ENCODE data around the gene LRRC14B.
"Not testable (repeated sequence)": the region's sequence is repeated elsewhere in the genome, so short reads cannot be mapped to it uniquely, and the experiment has no call there.

LRRC14B gene

DNA sequence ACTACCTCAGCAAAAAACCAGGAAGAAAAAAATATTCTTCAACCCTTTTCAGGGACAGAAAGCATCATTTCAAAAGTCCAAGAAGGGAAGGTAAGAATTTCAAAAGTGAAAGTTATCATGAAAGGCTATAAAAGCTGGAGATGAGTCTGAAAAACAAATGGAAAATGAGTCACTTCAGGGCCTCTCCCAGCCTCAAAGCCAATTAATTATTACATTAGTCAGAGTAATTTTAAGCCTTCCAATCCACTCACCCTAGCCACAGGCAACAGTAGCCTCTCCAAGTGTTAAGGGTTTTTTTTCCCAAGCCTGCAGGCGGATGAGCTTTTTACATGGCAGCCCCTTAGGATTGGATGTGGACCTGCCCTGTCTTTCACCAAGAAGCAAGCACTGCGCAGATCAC is 24.0 kb downstream of the LRRC14B start:
- DNase-seq = not testable (repeated sequence)

DNA sequence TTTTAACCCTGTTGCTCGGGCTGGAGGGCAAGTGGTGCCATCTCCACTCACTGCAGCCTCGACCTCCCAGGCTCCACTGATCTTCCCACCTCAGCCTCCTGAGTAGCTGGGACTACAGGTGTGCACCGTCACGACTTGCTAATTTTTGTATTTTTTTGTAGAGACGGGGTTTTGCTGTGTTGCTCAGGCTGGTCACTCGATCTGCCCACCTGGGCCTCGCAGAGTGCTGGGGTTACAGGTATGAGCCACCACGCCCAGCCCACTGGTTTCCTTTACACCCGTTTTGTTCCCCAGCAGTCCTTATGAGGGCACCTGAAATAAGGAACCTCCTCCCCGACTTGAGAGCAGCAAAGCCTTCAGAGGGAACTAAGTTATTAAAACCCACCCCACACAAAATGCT is 24.8 kb downstream of the LRRC14B start:
- DNase-seq = not testable (repeated sequence)

DNA sequence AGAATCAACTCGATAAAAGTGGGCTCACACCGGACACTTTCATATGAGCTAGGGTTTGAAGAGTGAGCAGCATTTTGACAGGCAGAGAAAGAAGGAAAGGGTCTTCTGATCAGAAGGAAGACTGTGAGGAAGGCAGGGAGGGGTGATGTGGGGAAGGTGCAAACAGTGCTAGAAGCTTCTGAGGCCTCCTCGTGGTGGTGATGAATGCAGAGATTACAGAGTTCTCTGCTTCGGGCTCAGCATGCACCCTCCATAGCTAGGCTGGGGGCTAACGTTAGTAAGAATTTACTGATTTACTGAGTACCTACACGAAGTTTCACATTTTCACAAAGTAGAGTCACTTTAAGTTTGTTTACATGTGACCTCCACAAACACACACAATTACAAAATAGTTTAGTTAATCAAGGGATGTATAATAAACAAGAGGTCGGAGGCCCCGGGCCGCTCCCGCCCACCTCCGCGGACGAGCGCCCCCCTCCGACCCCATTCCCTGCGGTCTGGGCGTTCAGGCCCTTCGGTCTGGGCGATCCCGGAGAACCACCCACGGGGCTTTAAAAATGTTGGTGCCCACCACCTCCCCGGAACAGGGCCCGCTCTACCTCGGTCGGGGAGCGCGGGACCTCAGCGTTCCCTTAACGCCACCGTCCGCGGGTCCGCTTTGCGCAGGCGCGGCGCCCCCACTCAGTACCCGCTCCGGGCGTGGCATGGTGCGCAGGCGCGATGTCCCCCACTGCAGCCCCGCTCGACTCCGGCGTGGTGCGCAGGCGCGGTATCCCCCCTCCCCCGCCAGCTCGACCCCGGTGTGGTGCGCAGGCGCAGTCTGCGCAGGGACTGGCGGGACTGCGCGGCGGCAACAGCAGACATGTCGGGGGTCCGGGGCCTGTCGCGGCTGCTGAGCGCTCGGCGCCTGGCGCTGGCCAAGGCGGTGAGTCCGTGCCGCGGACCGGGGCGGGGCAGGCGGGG is 26.5 kb downstream of the LRRC14B start, which contains the start of the genes CCDC127 and SDHA:
CCDC127 (minus strand) TSS at position 660 of the 963 bp plus-strand sequence. CDS start 1,304 bp downstream, outside the sequence.
SDHA (plus strand) TSS at position 827 of the 963 bp plus-strand sequence; CDS start at position 863, 36 bp downstream.
- peak; percentile 87 for DNase-seq

DNA sequence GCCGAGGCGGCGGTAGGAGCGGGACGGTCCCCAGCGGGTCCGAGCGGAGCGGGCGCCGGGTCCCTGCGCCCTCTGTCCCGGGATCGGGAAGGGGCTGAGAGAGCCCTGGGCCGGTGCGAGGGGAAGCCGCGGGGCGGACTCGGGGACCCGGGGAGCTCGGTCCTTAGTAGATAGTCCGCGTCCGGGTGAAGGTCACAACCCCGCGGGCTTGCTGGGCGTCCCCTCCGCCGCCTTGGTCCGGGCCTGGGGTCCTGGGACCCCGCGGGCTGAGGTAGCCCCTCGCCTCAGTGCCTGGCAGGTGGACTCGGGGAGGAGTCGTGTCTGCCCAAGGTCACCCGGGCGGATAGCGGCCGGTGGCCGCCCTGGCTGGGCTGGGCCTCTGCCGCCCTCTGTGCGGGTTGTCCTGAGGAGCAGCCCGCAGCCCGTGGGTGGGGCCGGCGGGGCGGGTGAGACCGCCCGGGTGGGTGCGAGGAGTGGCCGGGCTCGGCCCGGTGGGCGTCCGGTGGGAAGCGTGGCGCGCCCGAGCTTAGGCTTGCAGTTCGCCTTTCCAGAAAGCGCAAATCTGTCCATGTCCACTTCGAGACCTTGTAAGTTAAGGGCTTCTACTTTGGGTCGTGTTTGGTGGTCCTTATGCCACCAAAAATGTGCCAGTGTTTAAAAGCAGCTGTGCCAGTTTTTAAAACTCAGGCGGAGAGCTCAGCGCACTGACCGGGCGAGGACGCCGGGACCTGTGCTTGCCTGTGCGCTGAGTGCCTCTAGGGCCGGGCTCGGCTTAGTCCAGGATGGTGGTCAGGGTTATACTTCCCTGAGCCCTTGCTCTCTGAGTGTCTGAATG is 27.4 kb downstream of the LRRC14B start:
- DNase-seq = peak; percentile 30

DNA sequence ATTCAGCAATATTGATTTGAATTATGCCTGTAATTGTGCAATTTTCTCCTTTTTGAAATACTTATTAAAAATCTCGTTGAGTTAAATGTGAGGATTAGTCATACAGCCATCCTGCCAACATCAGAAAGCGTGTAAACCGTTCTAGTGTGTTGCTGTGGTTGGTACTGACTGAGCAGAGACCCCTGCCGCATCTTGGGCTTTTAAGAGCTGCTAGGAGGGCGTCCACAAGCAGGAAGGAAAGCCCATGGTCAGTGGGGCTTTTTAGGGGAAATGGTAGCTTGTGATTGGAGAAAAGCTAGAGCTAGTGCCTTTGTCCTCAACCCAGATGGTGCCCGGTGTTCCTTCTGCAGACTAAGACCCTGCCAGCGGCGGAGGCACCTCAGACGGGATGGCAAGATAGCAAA is 28.2 kb downstream of the LRRC14B start:
- DNase-seq = no peak

DNA sequence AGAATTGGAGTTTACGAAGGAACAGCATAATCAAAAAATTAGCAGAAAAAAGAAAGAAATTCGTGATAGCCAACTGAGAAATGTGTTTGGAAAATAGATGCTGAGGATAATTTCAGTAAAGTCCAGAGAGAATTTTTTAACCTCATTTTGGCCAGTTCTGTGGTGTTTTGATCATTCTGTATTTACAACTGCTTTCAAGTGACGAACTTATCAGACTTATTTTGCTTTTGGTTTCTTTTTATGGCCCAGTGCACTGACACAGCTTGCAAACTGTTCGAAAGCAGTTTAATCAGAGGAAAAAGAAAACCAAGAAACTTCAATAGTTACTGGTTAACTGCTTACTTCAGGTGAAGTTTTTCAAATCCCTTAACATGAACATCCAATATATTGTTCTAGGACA is 28.7 kb downstream of the LRRC14B start:
- no peak for DNase-seq

DNA sequence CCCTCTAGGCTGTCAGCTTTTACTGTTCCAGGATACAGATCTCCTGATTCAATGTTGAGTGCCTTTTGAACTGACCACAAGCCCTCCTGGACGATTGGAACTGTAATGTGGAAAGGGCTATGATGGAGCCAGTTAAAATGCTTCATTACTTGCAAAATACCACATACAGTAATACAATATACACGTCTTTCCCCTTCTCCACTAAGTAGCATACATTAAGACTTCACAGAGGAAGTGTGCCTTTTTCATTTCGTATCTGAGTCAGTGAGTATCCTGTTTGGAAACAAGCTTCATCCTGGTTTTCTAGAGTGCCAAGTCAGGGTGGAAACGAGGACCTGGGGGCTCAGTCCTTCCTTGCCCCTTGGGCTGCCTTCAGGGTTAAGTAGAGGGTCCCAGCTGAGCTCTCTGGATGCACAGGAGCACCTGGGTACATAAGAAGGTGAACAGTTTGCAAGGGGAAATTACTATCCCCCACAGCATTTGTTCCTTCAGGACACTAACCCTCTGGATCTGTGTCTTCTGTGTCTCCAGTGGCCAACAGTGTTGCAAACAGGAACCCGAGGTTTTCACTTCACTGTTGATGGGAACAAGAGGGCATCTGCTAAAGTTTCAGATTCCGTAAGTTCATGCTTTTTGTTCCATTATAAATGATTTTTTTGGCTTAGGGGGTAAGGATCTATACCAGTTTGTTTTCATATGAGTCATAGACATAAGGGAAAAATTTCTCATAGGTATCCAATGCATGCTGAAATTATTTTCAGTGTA is 31.8 kb downstream of the LRRC14B start:
- peak; percentile 32 for DNase-seq

DNA sequence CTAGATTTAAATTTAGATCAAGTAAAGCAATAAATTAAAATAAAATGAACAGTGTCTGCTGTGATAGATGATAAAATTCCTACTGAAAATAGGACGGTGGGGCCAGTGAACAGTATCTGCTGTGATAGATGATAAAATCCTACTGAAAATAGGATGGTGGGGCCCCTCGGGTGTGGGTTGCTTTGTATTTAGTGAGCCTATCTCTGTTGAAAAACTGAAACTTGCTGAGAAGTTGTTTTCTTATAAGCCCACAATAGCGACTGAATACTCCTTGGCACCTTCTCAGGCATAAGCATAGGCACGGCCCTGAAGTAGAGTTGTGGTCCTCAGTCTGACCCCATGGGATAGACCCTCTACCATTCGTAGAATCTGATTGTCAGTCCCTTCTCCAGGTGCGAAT is 32.5 kb downstream of the LRRC14B start:
- no peak for DNase-seq

DNA sequence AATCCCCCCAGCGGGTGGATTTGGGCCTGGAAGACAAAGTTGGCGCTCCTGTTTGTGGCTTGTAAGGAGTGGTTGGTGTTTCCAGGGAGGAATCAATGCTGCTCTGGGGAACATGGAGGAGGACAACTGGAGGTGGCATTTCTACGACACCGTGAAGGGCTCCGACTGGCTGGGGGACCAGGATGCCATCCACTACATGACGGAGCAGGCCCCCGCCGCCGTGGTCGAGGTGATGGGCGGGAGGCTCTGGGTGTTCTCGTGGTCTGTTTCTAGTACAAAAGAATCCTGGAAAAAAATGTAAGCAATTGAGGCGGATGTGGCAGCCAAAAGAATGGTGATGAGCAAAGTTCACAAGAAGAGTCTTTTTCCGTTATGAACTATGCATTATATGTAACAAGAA is 34.0 kb downstream of the LRRC14B start:
- no peak for DNase-seq

DNA sequence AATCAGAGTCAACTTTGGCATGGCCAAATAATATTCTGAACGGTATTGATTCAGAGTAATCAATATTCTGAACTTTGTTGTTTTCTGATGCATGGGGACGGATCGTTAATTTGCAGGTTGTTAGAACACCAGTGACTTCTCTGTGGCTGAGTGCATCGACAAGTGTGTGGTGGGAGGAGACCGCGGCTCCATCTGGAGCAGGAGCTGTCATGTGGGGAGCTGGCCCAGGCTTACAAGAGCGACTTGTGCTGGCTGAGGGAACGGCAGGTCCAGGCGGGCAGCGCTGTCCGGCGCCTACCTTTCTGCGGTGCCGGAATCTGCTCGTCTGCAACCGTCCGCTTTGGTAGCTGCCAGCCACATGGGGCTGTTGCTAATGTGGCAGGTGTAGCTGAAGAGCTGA is 36.1 kb downstream of the LRRC14B start:
- DNase-seq = not testable (repeated sequence)

DNA sequence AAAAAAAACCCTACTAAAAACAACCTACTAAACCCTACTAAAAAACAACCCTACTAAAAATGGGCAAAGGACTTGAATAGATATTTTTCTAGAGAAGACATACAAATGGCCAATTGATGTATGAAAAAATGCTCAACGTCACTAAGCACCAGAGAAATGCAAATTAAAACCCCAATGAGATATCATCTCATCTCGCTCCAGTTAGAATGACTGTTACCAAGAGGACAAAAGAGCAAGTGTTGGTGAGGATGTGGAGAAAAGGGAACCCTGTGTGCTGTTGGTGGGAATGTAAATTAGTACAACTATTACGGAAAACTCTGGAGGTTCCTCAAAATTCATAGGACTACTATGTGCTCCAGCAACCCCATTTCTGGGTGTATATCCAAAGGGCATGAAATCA is 37.6 kb downstream of the LRRC14B start:
- DNase-seq = no peak

DNA sequence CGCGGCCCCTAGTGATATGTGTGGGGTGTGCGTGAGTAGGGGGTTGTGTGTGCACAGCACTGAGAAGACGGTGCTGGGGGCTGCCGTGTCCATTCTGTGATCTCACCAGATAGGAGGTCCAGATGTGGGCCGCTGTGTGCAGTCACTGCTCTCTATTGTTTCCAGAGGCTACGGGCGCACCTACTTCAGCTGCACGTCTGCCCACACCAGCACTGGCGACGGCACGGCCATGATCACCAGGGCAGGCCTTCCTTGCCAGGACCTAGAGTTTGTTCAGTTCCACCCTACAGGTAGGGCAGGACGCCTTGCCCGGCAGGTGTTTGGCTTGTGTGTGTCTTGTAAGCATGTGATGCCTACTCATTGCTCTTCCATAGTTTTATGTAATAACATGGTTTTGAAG is 39.4 kb downstream of the LRRC14B start:
- DNase-seq = no peak

DNA sequence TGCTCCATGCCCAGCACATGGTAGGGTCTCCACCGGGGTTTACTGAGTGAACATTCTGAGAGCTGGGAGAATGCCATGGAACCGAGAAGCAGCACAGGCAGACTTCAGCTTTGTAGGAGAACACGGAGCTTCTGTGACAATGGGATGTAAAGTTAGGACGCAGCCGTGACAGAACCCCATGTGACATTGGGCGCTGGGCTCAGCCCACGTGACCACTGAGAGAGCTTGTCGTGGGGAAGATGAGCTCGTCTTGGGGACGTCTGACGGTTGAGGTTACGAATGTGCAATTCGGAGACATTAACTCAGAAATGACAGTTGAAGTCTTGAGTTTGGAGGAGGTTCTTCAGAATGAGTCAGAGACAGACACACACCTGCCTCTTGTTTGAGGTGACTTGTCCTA is 40.4 kb downstream of the LRRC14B start:
- DNase-seq = no peak

DNA sequence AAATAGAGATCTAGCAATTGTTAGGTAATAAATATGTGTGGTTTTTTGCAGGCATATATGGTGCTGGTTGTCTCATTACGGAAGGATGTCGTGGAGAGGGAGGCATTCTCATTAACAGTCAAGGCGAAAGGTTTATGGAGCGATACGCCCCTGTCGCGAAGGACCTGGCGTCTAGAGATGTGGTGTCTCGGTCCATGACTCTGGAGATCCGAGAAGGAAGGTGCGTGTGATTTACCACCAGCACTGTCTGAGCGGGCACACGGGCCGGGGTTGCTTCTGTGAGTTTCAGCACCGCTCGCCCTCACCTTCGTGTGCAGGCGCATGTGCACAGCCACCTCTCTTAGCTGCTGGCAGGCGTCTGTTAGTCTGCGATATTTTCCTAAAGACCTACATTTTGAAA is 42.1 kb downstream of the LRRC14B start:
- DNase-seq = not testable (repeated sequence)

DNA sequence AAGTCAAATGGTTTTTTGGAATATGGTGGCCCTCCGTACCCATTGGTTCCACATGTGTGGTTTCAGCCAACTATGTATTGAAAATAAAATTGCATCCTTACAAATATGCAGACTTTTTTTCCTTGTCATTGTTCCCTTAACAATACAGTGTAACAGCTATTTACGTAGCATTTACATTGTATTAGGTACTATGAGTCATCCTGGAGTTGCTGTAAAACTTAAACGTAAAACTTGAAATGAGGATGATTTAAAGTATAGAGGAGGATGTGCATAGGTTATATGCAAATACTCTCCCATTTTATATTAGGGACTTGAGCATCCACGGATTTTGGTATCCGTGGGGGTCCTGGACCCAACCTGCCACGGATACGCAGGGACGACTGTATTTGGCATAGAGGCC is 43.2 kb downstream of the LRRC14B start:
- no peak for DNase-seq

DNA sequence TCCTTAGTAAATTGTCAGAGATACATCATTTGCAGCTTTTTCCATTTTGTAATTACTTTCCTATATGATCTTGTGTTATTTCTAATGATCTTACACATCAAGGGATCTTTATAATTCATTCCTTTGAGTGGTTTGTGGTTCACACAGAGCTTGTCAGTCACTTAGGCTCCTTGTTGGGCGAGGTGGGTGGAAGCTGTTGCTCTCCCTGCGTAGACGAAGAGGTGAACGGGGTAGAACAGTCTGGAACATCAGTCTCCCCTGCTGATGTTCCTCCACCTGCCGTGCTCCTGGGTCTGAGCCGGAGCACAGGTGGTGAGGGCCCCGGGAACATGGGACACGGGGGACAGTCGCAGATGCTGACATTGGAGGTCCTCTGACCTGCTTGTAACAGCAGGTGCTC is 44.2 kb downstream of the LRRC14B start:
- DNase-seq = not testable (repeated sequence)

DNA sequence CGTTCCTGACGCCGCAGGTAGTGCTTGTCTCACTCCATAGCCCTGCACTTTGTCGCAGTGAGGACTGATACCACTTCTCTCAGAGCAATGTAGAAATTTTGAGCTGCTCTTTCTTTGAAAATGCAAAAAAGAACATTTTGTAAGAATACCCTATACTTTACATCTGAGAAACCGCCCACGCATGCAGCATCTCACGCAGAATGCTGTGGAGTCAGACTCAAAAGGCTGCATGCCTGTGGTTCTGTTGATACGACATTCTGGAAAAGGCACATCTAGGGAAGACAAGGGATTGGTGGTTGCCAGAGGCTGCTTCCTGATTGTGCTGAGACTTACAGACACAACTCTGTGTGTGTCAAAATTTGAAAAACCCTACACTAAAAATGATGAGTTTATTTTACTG is 46.6 kb downstream of the LRRC14B start:
- not testable (repeated sequence) for DNase-seq

DNA sequence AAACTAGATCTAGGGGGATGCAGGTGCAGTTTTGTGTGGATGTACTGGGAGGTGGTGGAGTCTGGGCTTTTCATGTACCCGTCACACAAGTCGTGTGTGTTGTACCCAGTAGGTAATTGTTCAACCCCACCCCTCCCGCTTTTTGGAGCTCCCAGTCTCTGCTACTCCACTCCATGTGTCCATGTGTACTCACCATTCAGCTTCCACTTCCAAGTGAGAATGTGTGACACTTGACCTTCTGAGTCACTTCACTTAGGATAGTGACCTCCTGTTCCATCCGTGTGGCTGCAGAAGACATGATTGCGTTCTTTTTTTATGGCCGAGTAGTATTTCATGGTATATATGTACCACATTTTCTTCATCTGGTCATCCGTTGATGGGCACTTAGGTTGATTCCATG is 49.3 kb downstream of the LRRC14B start:
- DNase-seq = not testable (repeated sequence)

DNA sequence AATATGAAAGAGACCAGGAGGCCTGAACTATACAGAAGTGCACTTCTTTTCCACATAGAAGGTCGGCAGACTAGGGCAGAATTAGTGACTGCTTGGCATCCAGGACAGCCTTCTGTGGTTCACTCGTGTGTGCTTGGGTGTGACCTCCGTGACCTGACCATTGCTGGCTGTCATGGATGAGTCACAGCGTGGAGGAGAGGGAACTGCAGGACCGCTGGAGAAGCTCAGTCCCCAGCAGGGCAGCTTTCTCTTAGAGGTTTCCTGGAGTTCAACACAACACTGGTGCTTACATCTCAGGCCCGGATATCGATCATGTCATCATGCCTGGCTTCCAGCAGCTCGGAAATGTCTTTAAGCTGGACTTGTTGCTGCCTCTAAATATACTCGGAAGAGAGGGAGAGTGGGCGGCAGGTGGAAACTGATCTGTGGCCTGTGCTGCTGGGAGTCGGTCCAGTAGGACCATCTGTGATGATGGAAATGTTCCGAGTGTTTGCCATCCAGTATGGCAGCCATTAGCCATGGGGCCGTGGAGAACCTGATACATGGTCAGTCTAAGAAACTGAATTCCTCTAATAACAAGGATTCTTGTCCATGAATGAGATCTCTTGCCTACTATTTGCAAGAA is 49.9 kb downstream of the LRRC14B start:
- not testable (repeated sequence) for DNase-seq

DNA sequence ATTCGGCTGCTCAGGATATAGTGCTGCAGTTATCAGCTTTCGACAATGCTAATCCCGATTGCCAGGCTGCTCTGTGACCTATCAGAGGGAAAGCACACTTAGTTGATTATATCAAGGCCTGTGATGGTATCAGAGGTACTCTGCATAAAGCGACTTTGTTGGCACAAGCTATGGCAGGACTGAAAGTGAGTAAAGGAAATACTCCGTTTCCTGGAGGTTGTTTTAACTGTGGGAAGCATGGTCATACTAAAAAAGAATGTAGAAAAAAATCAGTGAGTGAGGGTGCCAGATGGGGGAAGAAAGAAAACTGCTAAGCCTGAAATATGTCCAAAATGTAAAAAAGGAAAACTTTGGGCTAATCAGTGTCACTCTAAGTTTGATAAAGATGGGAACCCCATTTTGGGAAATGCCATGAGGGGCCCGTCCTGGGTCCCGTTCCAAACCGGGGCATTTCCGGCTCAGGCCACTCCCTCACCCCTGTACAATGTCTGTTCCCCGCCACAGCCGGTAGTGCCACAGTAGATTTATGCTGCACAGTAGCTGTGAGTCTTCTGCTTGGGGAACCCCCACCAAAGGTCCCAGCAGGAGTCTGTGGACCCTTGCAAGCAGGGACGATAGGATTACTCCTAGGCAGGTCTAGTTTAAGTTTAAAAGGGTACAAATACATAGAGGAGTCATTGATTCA is 52.5 kb downstream of the LRRC14B start:
- not testable (repeated sequence) for DNase-seq

DNA sequence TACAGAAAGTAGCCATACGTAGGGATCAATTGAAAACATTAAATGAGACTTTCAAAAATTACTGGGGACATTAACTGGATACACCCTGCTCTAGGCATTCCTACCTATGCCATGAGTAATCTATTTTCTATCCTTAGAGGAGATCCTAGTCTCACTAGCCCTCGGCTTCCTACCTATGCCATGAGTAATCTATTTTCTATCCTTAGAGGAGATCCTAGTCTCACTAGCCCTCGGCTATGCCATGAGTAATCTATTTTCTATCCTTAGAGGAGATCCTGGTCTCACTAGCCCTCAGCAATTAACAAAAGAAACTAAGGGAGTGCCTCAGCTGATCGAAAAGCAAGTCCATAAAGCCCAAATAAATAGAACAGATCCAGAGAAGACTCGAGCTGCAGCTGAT is 54.4 kb downstream of the LRRC14B start:
- DNase-seq = not testable (repeated sequence)
